GM21526 (cell line): ENCODE data around the gene PFDN4.
"Not testable (repeated sequence)": the region's sequence is repeated elsewhere in the genome, so short reads cannot be mapped to it uniquely, and the experiment has no call there.

Experiments
- ATAC-seq: cut with Tn5 transposase; IDR thresholded peaks from one replicate; pipeline ENCODE4 v1.9.1; 2021; ENCODE audit warnings: moderate library complexity; ENCODE audit not compliant: unreplicated experiment, low FRiP score

The PFDN4 gene

GRCh38 chr20:54262671-54263070 lies 54.8 kb downstream of the PFDN4 start:
- ATAC-seq, result no peak

GRCh38 chr20:54263116-54263690 lies 55.3 kb downstream of the PFDN4 start:
- no peak for ATAC-seq

GRCh38 chr20:54265791-54266190 lies 57.9 kb downstream of the PFDN4 start:
- not testable (repeated sequence) for ATAC-seq

- no peak for ATAC-seq
Measured at GRCh38 chr20:54266844-54267243, 59.0 kb downstream of the PFDN4 start.

- ATAC-seq, result no peak
Measured at GRCh38 chr20:54267483-54268003, 59.7 kb downstream of the PFDN4 start.

- no peak for ATAC-seq
Measured at GRCh38 chr20:54268941-54269340, 61.1 kb downstream of the PFDN4 start.
